NCI-H2107 treated with DMSO at 0.1 percent for 48 hours (cell line): ENCODE data around the gene SNRPB2.

Experiments
- DNase-seq: peaks from one replicate; lab custom pipeline; 2025; ENCODE audit not compliant: unreplicated experiment; lab: John Stamatoyannopoulos, UW

SNRPB2 gene

DNA sequence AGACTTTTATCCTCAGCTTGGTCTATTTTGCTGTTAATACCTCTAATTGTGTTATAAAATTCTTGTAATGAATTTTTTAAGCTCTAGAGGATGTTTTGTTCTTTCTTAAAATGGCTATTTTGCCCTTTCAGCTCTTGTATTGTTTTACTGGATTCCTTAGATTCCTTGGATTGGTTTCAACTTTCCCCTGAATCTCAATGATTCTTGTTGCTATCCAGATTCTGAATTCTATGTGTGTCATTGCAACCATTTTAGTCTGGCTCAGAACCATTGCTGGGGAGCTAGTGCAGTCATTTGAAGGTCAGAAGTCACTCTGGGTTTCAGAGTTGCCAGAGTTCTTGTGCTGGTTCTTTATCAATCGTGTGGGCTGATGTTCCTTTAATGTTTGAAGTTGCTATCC is 55.4 kb downstream of the SNRPB2 start:
- DNase-seq: no peak
